C1 segment of cervical spinal cord (tissue), 14 donors: Measurements from ENCODE around the gene BORCS6.
A peak's percentile ranks its signal among the peaks of the same experiment; 100 is the strongest.

ENCODE experiments used
- DNase-seq, 14 donors: peaks; one replicate each; lab custom pipeline; 2025; lab: John Stamatoyannopoulos, UW

BORCS6 gene

DNA sequence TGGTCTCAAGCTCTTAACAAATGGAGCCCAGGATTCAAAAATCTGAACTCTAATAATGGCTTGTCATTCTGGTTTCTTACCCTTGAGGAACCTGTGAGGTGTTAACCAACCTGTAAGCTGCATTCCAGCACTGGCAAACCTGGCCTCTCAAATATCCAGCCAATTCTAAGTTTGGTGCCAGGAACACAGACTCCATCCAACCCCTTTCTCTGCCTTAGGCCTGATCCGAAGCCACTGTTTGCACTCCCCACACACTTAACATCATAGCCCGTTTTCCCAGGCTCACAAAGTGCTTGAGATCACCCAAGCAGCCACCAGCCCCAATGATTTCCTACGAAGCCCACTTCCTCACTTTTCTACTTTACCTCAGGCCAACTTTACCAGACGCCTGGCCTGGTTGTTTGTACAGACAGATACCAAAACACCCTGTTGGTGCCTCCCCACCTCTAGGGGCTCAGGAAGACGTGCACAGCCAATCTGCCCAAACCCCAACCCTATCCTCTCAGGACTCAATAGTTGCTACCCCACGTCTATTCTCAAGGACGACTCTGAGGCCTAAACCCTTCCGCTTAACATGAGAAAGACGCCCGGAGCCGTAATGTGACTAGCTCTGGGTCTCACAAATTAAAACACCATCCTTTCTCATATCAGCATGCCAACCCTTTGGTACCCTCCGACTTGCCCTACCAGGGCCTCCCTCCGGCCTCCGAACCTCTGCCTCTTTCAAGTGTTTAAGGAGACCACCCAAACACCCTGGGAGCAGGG, 34.6 kb downstream of the BORCS6 start:
- peak in 2 of 14 donors; percentile 50 to 71 for DNase-seq

DNA sequence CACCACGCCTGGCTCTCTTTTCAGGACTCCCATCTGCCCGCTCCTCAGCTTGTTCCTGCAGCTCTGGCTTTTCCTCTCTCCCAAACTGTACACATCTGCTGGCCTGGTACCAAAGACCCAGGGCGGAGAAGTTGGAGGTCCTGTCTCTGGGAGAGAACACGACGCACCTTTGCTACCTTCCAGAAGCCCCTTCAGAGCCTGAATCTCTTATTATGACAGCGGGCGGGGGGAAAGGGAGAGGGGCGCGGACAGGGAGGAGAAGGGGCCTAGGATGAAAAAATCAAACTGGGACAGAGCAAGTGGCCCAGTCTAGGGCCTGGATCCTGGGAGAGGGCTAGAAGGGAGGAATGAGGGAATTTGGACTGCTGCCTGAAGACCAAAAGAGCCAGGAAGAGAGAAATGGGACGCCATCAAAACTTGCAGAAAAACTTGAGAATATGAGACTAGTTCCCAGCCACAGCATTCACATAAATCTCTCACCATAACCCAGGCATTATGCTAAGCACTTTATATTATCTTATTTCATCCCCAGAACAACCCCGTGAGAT, 35.3 kb downstream of the BORCS6 start:
- DNase-seq, result no peak

DNA sequence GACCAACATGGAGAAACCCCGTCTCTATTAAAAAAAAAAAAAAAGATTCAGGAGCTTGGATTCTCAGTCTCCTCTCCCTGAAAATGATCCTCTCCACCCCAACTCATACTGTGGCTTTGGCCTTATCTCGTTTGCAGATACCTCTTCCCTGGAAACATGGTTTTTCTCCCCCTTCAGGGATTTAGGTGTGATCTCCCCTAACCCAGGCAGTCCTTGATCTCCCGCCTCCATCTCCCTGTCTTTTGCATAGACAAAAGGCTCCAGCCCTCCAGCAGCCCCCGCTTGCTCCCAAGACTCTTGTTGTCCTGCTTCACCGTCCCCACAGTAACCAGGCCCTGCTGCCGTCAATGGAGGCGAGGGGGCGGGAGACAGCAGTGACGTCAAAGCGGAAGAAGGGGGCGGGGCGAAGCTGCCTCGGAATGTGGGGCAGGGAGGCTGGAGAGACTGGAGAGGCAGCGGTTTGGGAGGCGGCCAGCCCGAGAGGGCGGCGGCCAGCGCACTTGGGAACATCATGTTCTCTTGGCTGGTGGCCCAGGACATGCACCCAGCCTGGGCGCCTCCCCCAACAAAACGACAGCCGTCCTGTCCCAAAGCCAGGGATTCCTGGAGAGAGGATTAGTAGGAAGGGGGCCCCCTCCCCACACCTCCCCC, 35.9 kb downstream of the BORCS6 start:
- peak; percentile 84 to 98 (median 96) for DNase-seq

DNA sequence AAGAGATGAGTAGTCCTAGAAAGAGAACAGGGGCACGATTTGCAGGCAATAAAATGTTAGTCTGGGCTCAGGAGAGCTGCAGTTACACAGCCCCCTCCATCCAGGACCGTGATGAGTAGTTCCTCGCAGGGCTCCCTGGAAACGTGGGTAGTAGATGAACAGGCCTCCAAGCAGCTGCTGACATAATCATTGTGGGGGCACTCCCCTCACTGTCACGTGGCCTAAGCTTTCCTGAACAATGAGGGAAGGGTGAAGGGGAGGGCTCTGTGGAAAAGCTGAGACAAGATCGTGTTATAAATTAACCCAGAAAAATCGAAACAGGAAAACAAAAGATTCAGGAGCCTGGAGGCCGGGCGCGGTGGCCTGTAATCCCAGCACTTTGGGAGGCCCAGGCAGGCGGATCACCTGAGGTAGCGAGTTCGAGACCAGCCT, 36.4 kb downstream of the BORCS6 start:
- DNase-seq, result peak in 10 of 14 donors; percentile 23 to 79 (median 62)

DNA sequence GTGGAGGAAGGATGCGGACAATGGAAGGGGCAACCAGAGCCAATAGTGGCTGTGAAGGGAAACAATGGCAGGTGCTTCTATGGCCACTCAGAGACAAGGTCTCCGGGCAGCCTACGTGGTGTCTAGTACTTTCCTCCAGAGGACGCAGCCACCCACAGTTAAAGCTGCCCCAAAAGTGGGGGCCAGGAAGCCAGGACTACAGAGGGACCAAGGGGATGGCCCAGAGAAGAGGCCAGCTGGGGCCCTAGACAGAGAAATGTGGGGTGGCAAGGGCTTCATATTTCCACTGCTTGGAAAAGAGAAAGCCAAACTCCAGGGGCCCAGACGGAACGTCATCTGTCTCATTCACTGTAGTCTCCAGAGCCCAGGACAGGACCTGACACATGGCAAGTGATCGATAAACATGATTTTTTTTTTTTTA, 36.9 kb downstream of the BORCS6 start:
- peak in 1 of 14 donors; percentile 70 for DNase-seq

DNA sequence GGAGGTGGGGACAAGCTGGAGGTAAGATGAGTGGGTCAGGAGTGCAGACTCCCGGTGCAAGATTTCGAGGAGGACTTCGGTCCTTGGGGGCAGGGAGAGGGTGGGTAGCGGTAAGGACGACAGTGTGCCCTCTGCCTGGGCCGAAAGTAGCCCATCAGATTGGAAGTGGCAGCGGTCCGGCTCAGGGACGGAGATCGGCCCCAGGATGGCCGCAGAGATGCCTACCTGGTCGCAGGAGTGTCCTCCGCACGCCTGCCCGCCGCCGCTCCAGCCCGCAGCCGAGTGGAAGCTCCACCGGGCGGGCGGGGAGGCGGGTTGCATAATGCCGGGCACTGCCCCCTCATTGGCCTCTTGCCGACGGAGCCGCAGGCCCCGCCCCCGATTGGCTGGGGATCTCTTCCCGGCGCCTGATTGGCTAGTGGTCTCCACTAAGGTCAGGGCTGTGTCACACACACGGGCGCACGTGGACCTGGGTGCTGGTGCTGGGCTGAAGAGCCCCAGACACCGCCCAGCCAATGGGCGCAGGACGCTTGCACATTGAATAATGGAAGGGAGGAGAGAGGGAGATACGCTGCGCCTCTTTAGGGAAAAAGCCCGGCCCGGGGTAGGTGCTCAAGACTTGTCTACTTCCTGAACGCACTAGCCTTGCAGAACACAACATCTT, 37.7 kb downstream of the BORCS6 start, which contains the start of gene PER1:
Gene PER1 (minus strand): TSS at position 293 of the 664 bp plus-strand sequence. CDS start 1,698 bp downstream, outside the sequence.
- DNase-seq, result peak; percentile 72 to 97 (median 92)

DNA sequence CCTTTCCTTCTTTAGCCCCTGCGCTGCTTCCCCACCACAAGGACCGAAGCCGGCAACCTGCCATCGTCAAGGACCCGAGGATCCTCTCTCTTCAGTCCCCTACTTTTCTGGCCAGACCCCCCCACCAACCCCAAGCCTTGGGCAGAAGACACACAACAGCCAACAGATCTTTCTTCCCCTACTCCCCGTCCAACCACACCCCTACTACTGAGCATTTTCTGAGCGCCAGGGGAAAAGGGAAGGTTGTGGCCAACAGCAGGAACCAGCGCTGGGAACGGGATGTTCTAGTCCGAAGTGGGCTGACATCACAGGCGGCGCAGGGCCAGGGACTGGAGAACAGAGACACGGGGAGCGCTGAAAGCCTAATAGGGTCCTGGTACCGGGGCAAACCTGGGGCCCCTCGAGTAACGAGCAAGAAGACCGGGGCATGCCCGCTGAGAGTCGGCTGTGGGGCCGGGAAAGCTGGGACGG, 38.3 kb downstream of the BORCS6 start:
- DNase-seq, result peak in 11 of 14 donors; percentile 62 to 84 (median 78)

DNA sequence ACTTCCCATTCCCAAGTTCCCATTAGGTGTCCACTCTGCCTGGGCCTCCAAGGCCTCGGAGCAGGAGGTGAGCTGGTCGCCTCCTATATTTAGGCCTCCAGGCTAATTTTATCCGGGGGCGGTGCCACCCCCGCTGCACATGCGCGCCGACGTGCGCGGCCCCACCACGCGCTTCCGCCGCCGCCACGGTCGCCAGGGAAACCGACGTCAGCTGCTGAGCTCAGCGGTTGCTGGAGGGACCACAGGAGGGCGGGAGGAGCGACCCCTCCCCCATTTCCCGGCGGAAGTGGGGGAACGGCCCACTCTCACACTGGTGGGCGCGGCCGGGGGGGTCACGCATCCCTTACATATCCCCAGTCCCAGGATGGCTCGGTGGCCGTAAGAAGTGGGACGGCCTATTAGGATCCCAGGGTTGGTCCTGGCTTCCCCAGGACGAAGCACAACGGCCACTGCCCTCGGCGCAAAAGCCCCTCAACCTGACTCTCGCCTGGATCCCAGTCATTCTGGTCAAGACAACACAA, 38.8 kb downstream of the BORCS6 start:
- DNase-seq, result peak; percentile 34 to 93 (median 84)

DNA sequence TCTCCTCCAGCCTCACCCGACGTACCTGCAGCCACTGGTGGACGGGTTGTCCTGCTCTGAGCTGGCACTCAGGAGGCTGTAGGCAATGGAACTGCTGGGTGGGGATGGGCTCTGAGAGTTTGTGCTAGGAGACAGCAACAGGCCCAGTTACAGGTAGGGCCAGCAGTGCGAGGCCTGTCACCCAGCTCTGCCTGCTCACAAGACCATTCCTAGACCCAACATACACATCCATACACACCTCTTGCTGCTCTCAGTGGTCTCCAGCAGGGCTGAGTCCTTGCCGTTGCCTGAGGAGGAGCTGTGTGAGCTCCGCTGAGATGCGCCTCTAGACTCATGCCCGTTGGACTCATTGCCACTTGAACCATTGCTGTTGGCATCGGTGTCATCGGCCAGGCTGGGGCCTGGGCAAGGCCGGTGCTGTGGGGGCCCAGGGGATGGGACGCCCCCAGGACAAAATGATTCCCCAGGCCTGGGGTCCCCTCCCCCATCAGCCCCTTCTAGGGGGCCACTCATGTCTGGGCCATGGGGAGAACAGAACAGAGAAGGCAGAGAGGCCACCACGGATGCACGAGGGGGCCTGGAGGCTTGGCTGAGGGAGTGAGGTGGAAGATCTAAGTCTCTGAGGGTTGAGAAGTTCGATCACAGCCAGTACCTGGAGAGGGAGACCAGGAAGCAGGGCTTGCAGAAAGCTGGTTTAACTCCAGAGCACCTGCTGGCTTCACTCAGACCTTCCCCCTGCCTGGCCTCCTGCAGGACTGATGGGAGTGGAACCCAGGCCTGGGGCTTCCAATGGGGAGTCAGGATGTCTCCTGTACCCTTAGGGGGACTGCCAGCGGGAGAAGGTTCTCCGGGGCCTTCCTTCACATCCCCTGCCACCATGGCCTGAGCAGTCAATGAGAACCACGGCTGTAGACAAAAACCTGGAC, 39.5 kb downstream of the BORCS6 start:
- DNase-seq, result no peak

DNA sequence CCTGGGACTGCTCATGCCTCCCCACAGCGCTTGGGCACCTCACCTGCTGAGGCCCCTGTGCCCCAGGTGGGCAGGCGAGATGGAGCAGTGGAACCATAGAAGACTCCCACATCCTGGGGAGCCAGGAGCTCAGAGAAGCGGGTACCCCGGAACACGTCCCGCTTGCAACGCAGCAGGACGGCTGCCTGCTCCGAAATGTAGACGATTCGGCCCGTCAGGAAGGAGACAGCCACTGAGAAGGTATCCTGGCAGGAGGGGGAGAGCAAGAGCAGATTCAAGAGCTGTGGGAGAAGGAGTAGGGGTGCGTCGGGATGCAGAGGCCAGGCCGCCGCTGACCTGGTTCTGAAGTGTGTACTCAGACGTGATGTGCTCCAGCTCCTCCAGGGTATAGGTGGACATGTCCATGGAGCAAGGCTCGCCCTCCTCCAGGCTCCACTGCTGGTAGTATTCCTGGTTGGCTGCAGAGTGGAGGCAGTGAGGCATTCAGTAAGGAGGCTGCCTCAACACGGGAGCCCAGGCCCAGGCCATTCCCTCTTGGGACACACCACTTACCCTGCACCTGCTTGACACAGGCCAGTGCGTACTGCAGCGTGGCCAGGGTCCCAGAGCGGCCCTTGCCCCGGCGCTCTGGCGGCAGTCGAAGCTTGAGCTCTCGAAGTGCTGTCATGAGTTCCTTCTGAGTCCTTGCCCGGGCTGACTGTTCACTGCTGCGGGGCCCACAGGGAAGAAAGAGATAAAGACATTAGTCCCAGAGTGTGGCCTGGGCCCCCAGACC, 40.4 kb downstream of the BORCS6 start:
- DNase-seq, result no peak

DNA sequence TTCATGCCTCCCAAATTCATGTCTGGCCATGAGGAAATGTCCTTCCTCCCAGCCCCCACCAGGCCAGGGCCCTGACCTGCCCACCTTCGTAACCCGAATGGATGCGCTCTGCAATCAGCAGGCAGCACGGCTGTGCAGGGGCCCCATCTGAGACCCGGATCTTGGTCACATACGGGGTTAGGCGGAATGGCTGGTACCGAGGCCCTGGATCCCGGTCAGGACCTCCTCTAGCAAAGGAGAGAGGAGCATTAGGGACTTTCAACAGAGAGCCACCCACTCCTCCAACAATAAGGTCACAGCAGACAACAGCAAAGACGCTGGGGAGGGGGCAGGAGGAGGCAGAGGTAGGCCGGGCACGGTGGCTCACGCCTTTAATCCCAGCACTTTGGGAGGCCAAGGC, 41.4 kb downstream of the BORCS6 start:
- DNase-seq, result no peak

DNA sequence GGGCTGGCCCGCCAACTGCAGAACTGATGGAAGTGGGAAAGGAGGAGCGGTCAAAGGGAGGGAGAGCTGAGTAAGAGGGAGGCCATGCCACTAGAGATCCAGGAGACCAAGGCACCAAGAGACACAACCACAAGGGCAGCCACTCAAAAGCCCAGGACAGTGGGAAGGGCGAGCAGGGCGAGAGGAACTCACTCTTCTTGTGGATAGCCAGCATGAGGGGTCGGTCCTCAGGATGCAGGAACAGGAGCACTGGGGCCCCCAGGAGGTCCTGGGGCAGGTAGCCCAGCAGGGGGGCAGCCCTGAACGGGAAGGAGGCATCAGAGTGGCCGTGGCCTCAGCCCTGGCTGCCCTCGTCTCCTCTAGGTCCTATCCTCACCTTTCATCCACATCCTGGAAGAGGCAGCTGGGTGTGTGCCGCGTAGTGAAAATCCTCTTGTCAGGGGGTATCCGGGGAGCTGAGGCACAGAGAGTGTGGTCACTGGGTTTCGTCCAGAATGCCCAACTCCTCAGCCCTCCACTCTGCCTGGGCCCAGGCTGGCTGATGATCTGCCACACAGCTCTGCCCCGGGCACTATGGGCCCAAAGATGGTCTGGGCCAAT, 42.1 kb downstream of the BORCS6 start:
- DNase-seq, result no peak

DNA sequence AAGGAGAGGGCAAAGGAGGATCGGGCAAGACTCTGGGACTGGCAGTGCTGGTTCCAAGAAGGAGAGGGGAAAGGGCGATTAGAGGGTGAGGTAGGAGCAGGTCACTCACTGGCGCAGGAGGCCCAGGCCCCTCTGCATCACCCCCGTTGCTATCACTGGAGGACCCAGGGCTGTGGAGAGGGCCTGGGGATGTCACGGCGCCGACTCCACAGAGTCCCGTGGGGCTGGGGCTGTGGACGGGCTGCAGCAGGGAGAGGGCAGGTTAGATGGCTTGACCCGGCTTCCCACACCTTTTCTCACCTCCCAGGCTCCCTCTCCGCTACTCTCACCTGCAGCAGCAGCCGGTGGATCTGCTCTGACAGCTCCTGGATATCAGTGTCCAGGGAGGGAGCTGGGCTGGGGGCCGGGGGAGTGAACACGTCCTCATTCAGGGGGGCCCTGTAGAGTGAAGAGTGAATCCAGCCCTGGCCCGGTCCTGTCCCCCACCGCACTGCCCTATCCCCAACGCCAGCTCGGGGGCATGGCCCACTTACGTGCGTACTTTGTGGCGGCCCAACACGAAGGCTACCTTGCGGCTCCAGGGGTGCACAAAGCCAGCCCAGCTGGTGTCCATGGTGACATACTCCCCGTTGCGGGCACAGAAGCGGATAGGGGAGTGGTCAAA, 42.7 kb downstream of the BORCS6 start:
- no peak for DNase-seq

DNA sequence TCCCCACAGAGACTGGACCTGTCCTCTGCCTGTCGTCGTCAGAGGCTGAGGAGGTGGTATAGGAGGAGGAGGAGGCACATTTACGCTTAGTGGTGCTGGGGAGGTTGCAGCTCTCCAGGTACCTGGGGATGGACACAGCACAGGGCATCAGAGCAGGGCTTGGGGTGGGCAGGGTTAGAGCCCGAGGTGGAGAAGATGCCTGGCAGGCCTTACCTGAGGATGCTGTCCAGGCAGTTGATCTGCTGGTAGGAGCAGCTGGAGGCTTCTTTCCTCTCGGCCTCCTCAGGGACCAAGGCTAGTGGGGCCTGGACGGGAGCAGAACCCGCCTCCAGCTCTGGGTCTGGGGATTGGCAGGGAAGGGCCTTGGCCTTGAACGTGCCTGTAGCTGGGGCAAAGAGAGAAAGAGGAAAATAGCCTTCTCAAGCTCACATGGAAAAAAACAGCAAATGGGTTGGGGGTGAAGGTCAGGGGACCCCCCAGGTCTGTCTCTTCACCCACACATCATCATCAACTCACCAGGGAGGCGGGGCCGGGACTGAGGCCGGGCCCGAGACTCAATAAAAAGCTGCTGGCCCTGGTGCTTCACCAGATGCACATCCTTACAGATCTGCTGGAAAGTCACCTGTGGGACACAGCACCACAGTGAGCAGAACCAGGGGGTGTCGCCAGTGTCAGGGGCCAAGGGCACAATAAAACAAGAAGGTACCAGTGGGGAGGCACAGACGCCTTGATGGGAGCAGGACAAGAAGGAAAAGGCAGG, 43.4 kb downstream of the BORCS6 start:
- no peak for DNase-seq

DNA sequence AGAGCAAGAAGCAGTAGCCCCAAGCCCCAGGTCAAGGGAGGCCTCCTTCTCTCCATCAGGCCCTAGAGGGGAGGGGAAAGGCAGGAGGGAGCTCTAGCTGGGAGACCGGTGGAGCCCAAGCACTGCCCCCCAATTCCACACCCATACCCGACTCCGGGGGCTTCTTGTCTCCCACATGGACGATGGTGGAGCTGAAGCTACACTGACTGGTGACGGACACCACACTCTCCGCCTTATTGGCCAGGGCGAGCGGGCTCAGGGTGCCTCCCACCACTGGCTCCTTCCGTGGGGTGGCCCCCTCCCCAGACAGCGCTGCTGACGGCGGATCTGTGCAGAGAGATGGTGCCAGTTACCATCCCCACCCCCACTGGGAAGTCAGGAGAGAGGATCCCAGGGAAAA, 44.2 kb downstream of the BORCS6 start:
- DNase-seq, result no peak

DNA sequence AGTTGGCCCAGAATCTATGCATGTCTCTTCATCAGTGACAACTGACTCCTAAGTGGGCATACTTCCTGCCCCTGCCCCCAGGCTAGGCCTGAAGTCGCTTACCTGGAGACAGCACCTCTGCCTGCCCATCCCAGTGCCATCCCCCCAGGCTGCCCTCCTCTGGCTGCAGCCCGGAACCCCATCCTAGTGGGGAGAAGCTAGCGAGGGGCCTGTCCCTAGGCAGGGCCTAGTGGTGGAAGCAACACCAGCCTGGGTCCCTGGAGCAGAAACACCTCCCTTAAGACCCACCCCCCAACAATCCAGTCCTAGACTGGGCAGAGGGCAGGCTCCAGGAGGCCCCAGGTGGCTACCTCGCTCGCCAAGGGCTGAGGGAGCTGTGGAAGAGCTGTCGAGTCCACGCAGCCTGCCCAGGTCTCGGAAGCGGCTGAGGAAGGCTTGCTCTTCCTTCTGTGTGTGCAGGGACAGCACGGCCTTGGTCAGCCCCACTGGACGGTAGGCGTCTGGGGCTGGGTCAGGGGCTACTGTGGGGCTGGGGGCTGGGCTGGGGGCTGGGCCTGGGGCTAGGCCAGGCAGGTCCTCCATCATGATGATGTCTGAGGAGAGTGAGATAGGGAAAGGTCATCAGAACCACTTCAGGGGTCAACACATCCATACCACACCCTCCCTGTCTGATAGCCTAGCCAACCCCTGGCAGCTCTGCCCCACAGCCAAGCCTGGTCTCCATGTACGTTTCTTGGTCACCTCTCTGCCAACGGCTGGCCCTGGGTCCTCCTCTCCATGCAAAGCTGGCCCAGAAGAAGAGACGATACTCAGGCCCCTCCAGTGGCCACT, 45.4 kb downstream of the BORCS6 start:
- no peak for DNase-seq
